ENCODE results near the gene RAI1. TPM values are rescaled to one million over a fixed set of nuclear protein-coding genes. Genes with fewer than 3 reads are reported as not detected.

Gene RAI1
- total RNA-seq, 1 donor from 2014 or later, result 39.1 TPM

DNA sequence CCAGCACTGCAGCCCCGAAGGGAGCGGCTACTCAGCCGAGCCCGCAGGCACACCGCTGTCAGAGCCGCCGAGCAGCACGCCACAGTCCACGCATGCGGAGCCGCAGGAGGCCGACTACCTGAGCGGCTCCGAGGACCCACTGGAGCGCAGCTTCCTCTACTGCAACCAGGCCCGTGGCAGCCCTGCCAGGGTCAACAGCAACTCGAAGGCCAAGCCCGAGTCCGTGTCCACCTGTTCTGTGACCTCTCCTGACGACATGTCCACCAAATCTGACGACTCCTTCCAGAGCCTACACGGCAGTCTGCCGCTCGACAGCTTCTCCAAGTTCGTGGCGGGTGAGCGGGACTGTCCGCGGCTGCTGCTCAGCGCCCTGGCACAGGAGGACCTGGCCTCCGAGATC lies 113.1 kb downstream of the RAI1 start:
- peaks cover 89% of the 10 kb centered on the region for H4K20me1 ChIP-seq (ENCODE audit: insufficient read depth, low read length)

DNA sequence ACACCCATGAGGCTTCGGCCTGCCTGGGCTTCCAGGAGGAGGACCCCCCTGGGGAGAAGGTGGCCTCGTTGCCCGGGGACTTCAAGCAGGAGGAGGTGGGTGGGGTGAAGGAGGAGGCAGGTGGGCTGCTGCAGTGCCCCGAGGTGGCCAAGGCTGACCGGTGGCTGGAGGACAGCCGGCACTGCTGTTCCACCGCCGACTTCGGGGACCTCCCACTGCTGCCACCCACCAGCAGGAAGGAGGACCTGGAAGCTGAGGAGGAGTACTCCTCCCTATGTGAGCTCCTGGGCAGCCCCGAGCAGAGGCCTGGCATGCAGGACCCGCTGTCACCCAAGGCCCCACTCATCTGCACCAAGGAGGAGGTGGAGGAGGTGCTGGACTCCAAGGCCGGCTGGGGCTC lies 114.0 kb downstream of the RAI1 start:
- peaks cover 11% of the 10 kb centered on the region for H3K36me3 Mint-ChIP-seq (ENCODE audit: low read depth, unreplicated experiment)
- peaks cover 15% of the 10 kb centered on the region for H3K79me2 ChIP-seq (ENCODE audit: insufficient read depth, low read length)
- H3K9ac ChIP-seq (ENCODE audit: low read length), result no peak overlapping the region
- no peak overlapping the region for H3K27ac Mint-ChIP-seq (ENCODE audit: unreplicated experiment)
- FAIRE-seq (no peak), DNase-seq (ENCODE audit: low read depth) (no peak)
- H3K9me3 Mint-ChIP-seq (ENCODE audit: unreplicated experiment), result no peaks in the 10 kb centered on the region
- peaks cover 89% of the 10 kb centered on the region for H4K20me1 ChIP-seq (ENCODE audit: insufficient read depth, low read length)
- no peaks in the 10 kb centered on the region for H3K27me3 ChIP-seq (ENCODE audit: insufficient read depth, low read length)
- no peak overlapping the region for H3K4me3 ChIP-seq (ENCODE audit: insufficient read depth, low read depth, low read length)
- no peak overlapping the region for H3K4me3 Mint-ChIP-seq (ENCODE audit: unreplicated experiment)
- no peak overlapping the region for H3K4me2 ChIP-seq (ENCODE audit: low read length)
- peaks cover 14% of the 10 kb centered on the region for H3K4me1 ChIP-seq (ENCODE audit: insufficient read depth, low read length)
- no peak overlapping the region for H2AFZ ChIP-seq (ENCODE audit: low read depth, low read length)
- no peaks in the 10 kb centered on the region for H3K36me3 ChIP-seq (ENCODE audit: insufficient read depth, low read length)
- TF ChIP-seq, protein P1, sequence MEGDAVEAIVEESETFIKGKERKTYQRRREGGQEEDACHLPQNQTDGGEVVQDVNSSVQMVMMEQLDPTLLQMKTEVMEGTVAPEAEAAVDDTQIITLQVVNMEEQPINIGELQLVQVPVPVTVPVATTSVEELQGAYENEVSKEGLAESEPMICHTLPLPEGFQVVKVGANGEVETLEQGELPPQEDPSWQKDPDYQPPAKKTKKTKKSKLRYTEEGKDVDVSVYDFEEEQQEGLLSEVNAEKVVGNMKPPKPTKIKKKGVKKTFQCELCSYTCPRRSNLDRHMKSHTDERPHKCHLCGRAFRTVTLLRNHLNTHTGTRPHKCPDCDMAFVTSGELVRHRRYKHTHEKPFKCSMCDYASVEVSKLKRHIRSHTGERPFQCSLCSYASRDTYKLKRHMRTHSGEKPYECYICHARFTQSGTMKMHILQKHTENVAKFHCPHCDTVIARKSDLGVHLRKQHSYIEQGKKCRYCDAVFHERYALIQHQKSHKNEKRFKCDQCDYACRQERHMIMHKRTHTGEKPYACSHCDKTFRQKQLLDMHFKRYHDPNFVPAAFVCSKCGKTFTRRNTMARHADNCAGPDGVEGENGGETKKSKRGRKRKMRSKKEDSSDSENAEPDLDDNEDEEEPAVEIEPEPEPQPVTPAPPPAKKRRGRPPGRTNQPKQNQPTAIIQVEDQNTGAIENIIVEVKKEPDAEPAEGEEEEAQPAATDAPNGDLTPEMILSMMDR (IDR thresholded peaks at IDR 0.05; ENCODE audit: insufficient read depth, low read depth, low read length), result no peak
- TF ChIP-seq EZH2 (IDR thresholded peaks at IDR 0.05; ENCODE audit: insufficient read depth, low read length), result no peak
- no peaks in the 10 kb centered on the region for H3K9me3 ChIP-seq (ENCODE audit: insufficient read depth, low read depth, low read length)
- H3K27me3 Mint-ChIP-seq (ENCODE audit: low read depth, unreplicated experiment), result no peaks in the 10 kb centered on the region
- no peak overlapping the region for H3K27ac ChIP-seq (ENCODE audit: low read depth, low read length)
- H3K4me1 Mint-ChIP-seq (ENCODE audit: low read depth, unreplicated experiment), result peaks cover 12% of the 10 kb centered on the region

More for the DNA sequence above, 113.1 kb downstream of the RAI1 start:
- Mint-ChIP-seq H3K4me1 (ENCODE audit: low read depth, unreplicated experiment) (peaks cover 12% of the 10 kb centered on the region), H3K27ac (ENCODE audit: unreplicated experiment) (no peak overlapping the region), H3K9me3 (ENCODE audit: unreplicated experiment) (no peaks in the 10 kb centered on the region), H3K4me3 (ENCODE audit: unreplicated experiment) (no peak overlapping the region), H3K27me3 (ENCODE audit: low read depth, unreplicated experiment) (no peaks in the 10 kb centered on the region), H3K36me3 (ENCODE audit: low read depth, unreplicated experiment) (peaks cover 11% of the 10 kb centered on the region)
- Histone ChIP-seq H3K4me2 (ENCODE audit: low read length) (no peak overlapping the region), H3K27ac (ENCODE audit: low read depth, low read length) (no peak overlapping the region), H3K36me3 (ENCODE audit: insufficient read depth, low read length) (no peaks in the 10 kb centered on the region), H2AFZ (ENCODE audit: low read depth, low read length) (no peak overlapping the region), H3K9me3 (ENCODE audit: insufficient read depth, low read depth, low read length) (no peaks in the 10 kb centered on the region), H3K4me1 (ENCODE audit: insufficient read depth, low read length) (peaks cover 14% of the 10 kb centered on the region), H3K9ac (ENCODE audit: low read length) (no peak overlapping the region), H3K4me3 (ENCODE audit: insufficient read depth, low read depth, low read length) (no peak overlapping the region), H3K79me2 (ENCODE audit: insufficient read depth, low read length) (peaks cover 20% of the 10 kb centered on the region), H3K27me3 (ENCODE audit: insufficient read depth, low read length) (no peaks in the 10 kb centered on the region)
- no peak for TF ChIP-seq EZH2 (IDR thresholded peaks at IDR 0.05; ENCODE audit: insufficient read depth, low read length)
- TF ChIP-seq, protein P1 (IDR thresholded peaks at IDR 0.05; ENCODE audit: insufficient read depth, low read depth, low read length), result no peak
- no peak for DNase-seq (ENCODE audit: low read depth)
- no peak for FAIRE-seq

DNA sequence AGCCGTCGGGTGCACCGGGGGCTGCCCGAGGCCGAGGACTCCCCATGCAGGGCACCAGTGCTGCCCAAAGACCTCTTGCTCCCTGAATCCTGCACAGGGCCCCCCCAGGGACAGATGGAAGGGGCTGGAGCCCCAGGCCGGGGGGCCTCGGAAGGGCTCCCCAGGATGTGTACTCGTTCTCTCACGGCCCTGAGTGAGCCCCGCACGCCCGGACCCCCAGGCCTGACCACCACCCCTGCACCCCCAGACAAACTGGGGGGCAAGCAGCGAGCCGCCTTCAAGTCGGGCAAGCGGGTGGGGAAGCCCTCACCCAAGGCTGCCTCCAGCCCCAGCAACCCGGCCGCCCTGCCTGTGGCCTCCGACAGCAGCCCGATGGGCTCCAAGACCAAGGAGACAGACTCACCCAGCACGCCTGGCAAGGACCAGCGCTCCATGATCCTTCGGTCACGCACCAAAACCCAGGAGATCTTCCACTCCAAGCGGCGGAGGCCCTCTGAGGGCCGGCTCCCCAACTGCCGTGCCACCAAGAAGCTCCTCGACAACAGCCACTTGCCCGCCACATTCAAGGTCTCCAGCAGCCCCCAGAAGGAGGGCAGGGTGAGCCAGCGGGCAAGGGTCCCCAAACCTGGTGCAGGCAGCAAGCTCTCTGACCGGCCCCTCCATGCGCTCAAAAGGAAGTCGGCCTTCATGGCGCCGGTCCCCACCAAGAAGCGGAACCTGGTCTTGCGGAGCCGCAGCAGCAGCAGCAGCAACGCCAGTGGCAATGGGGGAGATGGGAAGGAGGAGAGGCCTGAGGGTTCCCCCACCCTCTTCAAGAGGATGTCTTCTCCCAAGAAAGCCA lies 114.9 kb downstream of the RAI1 start:
- DNase-seq (ENCODE audit: low read depth) (no peak), FAIRE-seq (no peak)
- no peak for TF ChIP-seq EZH2 (IDR thresholded peaks at IDR 0.05; ENCODE audit: insufficient read depth, low read length)
- TF ChIP-seq, protein P1 (IDR thresholded peaks at IDR 0.05; ENCODE audit: insufficient read depth, low read depth, low read length), result no peak
- H3K27ac Mint-ChIP-seq (ENCODE audit: unreplicated experiment), result no peak overlapping the region
- Histone ChIP-seq H4K20me1 (ENCODE audit: insufficient read depth, low read length) (peaks cover 89% of the 10 kb centered on the region), H3K4me2 (ENCODE audit: low read length) (no peak overlapping the region), H3K79me2 (ENCODE audit: insufficient read depth, low read length) (peaks cover 10% of the 10 kb centered on the region), H3K36me3 (ENCODE audit: insufficient read depth, low read length) (no peaks in the 10 kb centered on the region), H2AFZ (ENCODE audit: low read depth, low read length) (no peak overlapping the region), H3K27ac (ENCODE audit: low read depth, low read length) (no peak overlapping the region), H3K4me3 (ENCODE audit: insufficient read depth, low read depth, low read length) (no peak overlapping the region), H3K9me3 (ENCODE audit: insufficient read depth, low read depth, low read length) (no peaks in the 10 kb centered on the region), H3K27me3 (ENCODE audit: insufficient read depth, low read length) (no peaks in the 10 kb centered on the region), H3K4me1 (ENCODE audit: insufficient read depth, low read length) (peaks cover 14% of the 10 kb centered on the region), H3K9ac (ENCODE audit: low read length) (no peak overlapping the region)
- H3K27me3 Mint-ChIP-seq (ENCODE audit: low read depth, unreplicated experiment), result no peaks in the 10 kb centered on the region
- peaks cover 11% of the 10 kb centered on the region for H3K36me3 Mint-ChIP-seq (ENCODE audit: low read depth, unreplicated experiment)
- no peaks in the 10 kb centered on the region for H3K9me3 Mint-ChIP-seq (ENCODE audit: unreplicated experiment)
- no peak overlapping the region for H3K4me3 Mint-ChIP-seq (ENCODE audit: unreplicated experiment)
- peaks cover 12% of the 10 kb centered on the region for H3K4me1 Mint-ChIP-seq (ENCODE audit: low read depth, unreplicated experiment)
